ENCODE data around the gene LRRC75A. TPM values are rescaled to one million over a fixed set of nuclear protein-coding genes. Genes with fewer than 3 reads are reported as not detected.

Gene LRRC75A
- total and polyA plus RNA-seq, 2 of the 8 experiments (the other 6 are each of a cell fraction or from before 2014, with no cell fraction given) = 9.7 to 9.9 TPM

DNA sequence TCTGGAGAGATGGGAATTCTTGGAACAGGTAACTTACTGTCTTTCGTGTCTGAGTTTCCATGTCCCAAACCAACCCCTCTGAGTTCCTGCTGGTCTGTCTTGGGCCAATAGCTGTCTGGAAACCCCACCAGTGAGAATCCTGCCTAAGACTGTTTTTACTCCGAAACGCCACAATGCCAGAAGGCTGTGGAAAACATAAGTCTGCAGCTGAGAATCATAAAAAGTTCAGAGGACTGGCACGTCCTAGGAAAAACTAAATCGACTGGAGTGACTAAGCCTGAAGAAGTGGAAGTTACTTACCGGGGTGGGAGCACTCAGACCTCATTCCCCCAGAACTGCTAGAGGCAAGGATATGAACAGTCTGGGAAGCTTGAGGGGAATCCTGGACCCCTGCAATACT, 13.3 kb downstream of the LRRC75A start:
- Histone ChIP-seq H3K18ac (ENCODE audit: extremely low read depth, low read length) (no peak overlapping the region), H3K36me3 (ENCODE audit: control insufficient read depth in 2 of 4, insufficient read depth in 4 of 4, low read length in 3 of 4) (no peaks in the 10 kb centered on the region), H4K20me1 (replicated peaks in 1 of 2; ENCODE audit: control insufficient read depth in 1 of 2, insufficient read depth in 2 of 2, low read length in 2 of 2) (peaks cover 0 to 2% of the 10 kb centered on the region in 2 experiments), H4K8ac (ENCODE audit: extremely low read depth, insufficient read depth, low read length) (no peak overlapping the region), H3K79me1 (ENCODE audit: low read depth, low read length) (peaks cover 5% of the 10 kb centered on the region), H3K79me2 (ENCODE audit: control insufficient read depth in 1 of 2, insufficient read depth in 2 of 2, low read length in 2 of 2) (peaks cover 0 to 9% of the 10 kb centered on the region in 2 experiments; a peak in 1 of 4 replicates), H2BK20ac (ENCODE audit: low read length) (no peak overlapping the region), H4K91ac (replicated peaks; ENCODE audit: insufficient read length, low read length) (no peak overlapping the region), H3K9me3 (ENCODE audit: insufficient read depth in 2 of 2, low read depth in 1 of 2, low read length in 1 of 2) (no peaks in the 10 kb centered on the region), H4K5ac (ENCODE audit: insufficient read length, low read depth, low read length) (no peak overlapping the region), H3K4me3 (ENCODE audit: extremely low read depth in 1 of 4, insufficient read depth in 2 of 4, low read depth in 3 of 4, low read length in 4 of 4) (no peak overlapping the region), H3K27me3 (replicated peaks in 1 of 4; ENCODE audit: control insufficient read depth in 3 of 4, extremely low read depth in 1 of 4, insufficient read depth in 3 of 4, low read length in 3 of 4) (no peaks in the 10 kb centered on the region), H3K27ac (ENCODE audit: low read depth, low read length) (no peak overlapping the region), H3K9ac (replicated peaks in 1 of 4; ENCODE audit: extremely low read depth in 1 of 4, low read depth in 3 of 4, low read length in 3 of 4) (no peak overlapping the region), H2BK12ac (ENCODE audit: low read depth, low read length) (0 out of 2 replicates have a peak overlapping the region, but pooled peaks have one; percentile 75), H3K56ac (replicated peaks; ENCODE audit: insufficient read length, low read depth, low read length) (no peak overlapping the region), H3K4me2 (ENCODE audit: insufficient read depth in 1 of 2, low read depth in 2 of 2, low read length in 2 of 2) (no peak overlapping the region), H2BK120ac (replicated peaks; ENCODE audit: low read depth, low read length) (no peak overlapping the region), H2AK5ac (ENCODE audit: low read depth, low read length) (no peak overlapping the region), H3K4me1 (replicated peaks in 1 of 4; ENCODE audit: control insufficient read depth in 3 of 4, insufficient read depth in 4 of 4, low read length in 3 of 4) (peaks cover 0 to 30% (median 13%) of the 10 kb centered on the region in 4 experiments; a peak in 6 of 7 replicates), H3K23ac (ENCODE audit: insufficient read length) (no peak overlapping the region), H3K14ac (ENCODE audit: insufficient read length) (no peak overlapping the region), H2BK15ac (ENCODE audit: low read length) (no peak overlapping the region), H2AFZ (ENCODE audit: low read length) (no peak overlapping the region), H2BK5ac (ENCODE audit: low read depth, low read length) (no peak overlapping the region), H3K23me2 (ENCODE audit: low read depth, low read length) (no peaks in the 10 kb centered on the region), H3K4ac (replicated peaks; ENCODE audit: insufficient read length, low read depth, low read length) (no peak overlapping the region)
- DNase-seq (ENCODE audit: low read depth in 1 of 2, low spot score in 2 of 2) (no peak), FAIRE-seq (no peak)
- CTCF ChIA-PET (ENCODE audit: partially characterized antibody) = interaction anchor here (1.3 to 15.4 kb wide), 5 partner anchors 14 to 43 kb away, joined by 3 to 124 read pairs (median 28); no protein-coding TSS in a partner anchor
- WGBS, 2 experiments (ENCODE audit: extremely low coverage in 1 of 2, insufficient coverage in 1 of 2, insufficient read length in 1 of 2, insufficient replicate concordance in 2 of 2, low coverage in 1 of 2, low lambda C conversion rate in 2 of 2, missing lambda C conversion rate in 1 of 2) = 96% methylated on average over 6 of the region's 6 CpGs; no CpG with 5 or more reads in 1 of the 2 experiments
- POLR2A ChIA-PET (ENCODE audit: partially characterized antibody) = interaction anchor here (0.8 to 4.0 kb wide), 4 partner anchors 9 to 57 kb away, joined by 3 to 20 read pairs (median 4); partner anchors contain the start of gene LRRC75A
- TF ChIP-seq HDAC6 (IDR thresholded peaks at IDR 0.05; ENCODE audit: low read depth, low read length) (no peak), ZNF274 (IDR thresholded peaks at IDR 0.05; ENCODE audit: borderline replicate concordance, extremely low read depth, low read length) (no peak), POU5F1 (IDR thresholded peaks at IDR 0.05; ENCODE audit: low read depth, low read length) (no peak), CBX8 (IDR thresholded peaks at IDR 0.05; ENCODE audit: borderline replicate concordance, low read depth, low read length) (no peak), BACH1 (IDR thresholded peaks at IDR 0.05; ENCODE audit: low read length) (no peak), RBBP5 (IDR thresholded peaks at IDR 0.05; ENCODE audit: borderline replicate concordance, low read depth, low read length) (no peak), CREB1 (IDR thresholded peaks at IDR 0.05) (no peak), NANOG (IDR thresholded peaks at IDR 0.05; ENCODE audit: insufficient read depth, low read depth, low read length, poor library complexity, severe bottlenecking) (no peak), BCL11A (IDR thresholded peaks at IDR 0.05; ENCODE audit: low read depth in 2 of 2, low read length in 2 of 2) (no peak), SUZ12 (IDR thresholded peaks at IDR 0.05; ENCODE audit: low read length) (no peak), PHF8 (conservative IDR thresholded peaks at IDR 0.05; ENCODE audit: low read depth, low read length) (no peak), KDM4A (IDR thresholded peaks at IDR 0.05; ENCODE audit: low read depth, low read length, severe bottlenecking) (no peak), CHD1 (IDR thresholded peaks at IDR 0.05; ENCODE audit: low read depth, low read length) (no peak)

Data from H1 (cell line).